ENCODE results near the gene SH2B3.
"Not testable (repeated sequence)": the region's sequence is repeated elsewhere in the genome, so short reads cannot be mapped to it uniquely, and the experiment has no call there.

SH2B3 gene

GRCh38 chr12:111394480-111394879 is 11.2 kb upstream of the SH2B3 start:
- Histone ChIP-seq H3K9me2 (replicated peaks; ENCODE audit: control insufficient read depth, low read length) (no peaks in the 10 kb centered on the region), H3K9me3 (ENCODE audit: control insufficient read depth, insufficient read depth, low read length) (no peaks in the 10 kb centered on the region), H3K79me2 (ENCODE audit: control insufficient read depth, low read length) (no peaks in the 10 kb centered on the region), H3K36me3 (ENCODE audit: control insufficient read depth, low read length) (no peaks in the 10 kb centered on the region), H3K27ac (ENCODE audit: low read depth, low read length) (no peak overlapping the region), H4K20me1 (ENCODE audit: control insufficient read depth, insufficient read depth, low read depth, low read length) (no peaks in the 10 kb centered on the region), H3K4me3 (ENCODE audit: low read length) (no peak overlapping the region), H3K27me3 (ENCODE audit: control insufficient read depth, low read length) (no peaks in the 10 kb centered on the region), H3K4me2 (ENCODE audit: low read length) (no peak overlapping the region), H3K4me1 (ENCODE audit: control insufficient read depth, low read length) (peaks cover 12% of the 10 kb centered on the region), H3F3A (ENCODE audit: control insufficient read depth, insufficient read depth) (peaks cover 2% of the 10 kb centered on the region)
- TF ChIP-seq CTCF (IDR thresholded peaks at IDR 0.05; ENCODE audit: low read depth, low read length, poor library complexity, severe bottlenecking) (no peak), EZH2phosphoT487 (IDR thresholded peaks at IDR 0.05; ENCODE audit: borderline replicate concordance, low read length) (no peak)

GRCh38 chr12:111395336-111396187 is 10.2 kb upstream of the SH2B3 start:
- H3K9me2 ChIP-seq (replicated peaks; ENCODE audit: control insufficient read depth, low read length) = no peaks in the 10 kb centered on the region
- H3K36me3 ChIP-seq (ENCODE audit: control insufficient read depth, low read length) = no peaks in the 10 kb centered on the region
- H4K20me1 ChIP-seq (ENCODE audit: control insufficient read depth, insufficient read depth, low read depth, low read length) = no peaks in the 10 kb centered on the region
- H3K27ac ChIP-seq (ENCODE audit: low read depth, low read length) = no peak overlapping the region
- no peaks in the 10 kb centered on the region for H3K79me2 ChIP-seq (ENCODE audit: control insufficient read depth, low read length)
- H3K27me3 ChIP-seq (ENCODE audit: control insufficient read depth, low read length) = no peaks in the 10 kb centered on the region
- no peak overlapping the region for H3K4me3 ChIP-seq (ENCODE audit: low read length)
- peaks cover 2% of the 10 kb centered on the region for H3F3A ChIP-seq (ENCODE audit: control insufficient read depth, insufficient read depth)
- TF ChIP-seq CTCF (IDR thresholded peaks at IDR 0.05; ENCODE audit: low read depth, low read length, poor library complexity, severe bottlenecking) (no peak), EZH2phosphoT487 (IDR thresholded peaks at IDR 0.05; ENCODE audit: borderline replicate concordance, low read length) (no peak)
- H3K4me1 ChIP-seq (ENCODE audit: control insufficient read depth, low read length) = peaks cover 21% of the 10 kb centered on the region
- H3K4me2 ChIP-seq (ENCODE audit: low read length) = no peak overlapping the region
- no peaks in the 10 kb centered on the region for H3K9me3 ChIP-seq (ENCODE audit: control insufficient read depth, insufficient read depth, low read length)

GRCh38 chr12:111396271-111396670 is 9.5 kb upstream of the SH2B3 start:
- not testable (repeated sequence) for H3K27ac ChIP-seq (ENCODE audit: low read depth, low read length); H4K20me1 ChIP-seq (ENCODE audit: control insufficient read depth, insufficient read depth, low read depth, low read length); H3K79me2 ChIP-seq (ENCODE audit: control insufficient read depth, low read length); H3K9me2 ChIP-seq (replicated peaks; ENCODE audit: control insufficient read depth, low read length); H3K27me3 ChIP-seq (ENCODE audit: control insufficient read depth, low read length); H3F3A ChIP-seq (ENCODE audit: control insufficient read depth, insufficient read depth); H3K36me3 ChIP-seq (ENCODE audit: control insufficient read depth, low read length); H3K9me3 ChIP-seq (ENCODE audit: control insufficient read depth, insufficient read depth, low read length); H3K4me3 ChIP-seq (ENCODE audit: low read length); H3K4me2 ChIP-seq (ENCODE audit: low read length)
- H3K4me1 ChIP-seq (ENCODE audit: control insufficient read depth, low read length) = peaks cover 21% of the 10 kb centered on the region

- Histone ChIP-seq H3K4me3 (ENCODE audit: low read length) (peak overlapping the region; percentile 62), H3K27ac (ENCODE audit: low read depth, low read length) (no peak overlapping the region)
These were observed 8.8 kb upstream of the SH2B3 start for GRCh38 chr12:111396726-111397445.

More at GRCh38 chr12:111396726-111397445, 8.8 kb upstream of the SH2B3 start:
- H4K20me1 ChIP-seq (ENCODE audit: control insufficient read depth, insufficient read depth, low read depth, low read length) = no peaks in the 10 kb centered on the region
- peaks cover 2% of the 10 kb centered on the region for H3F3A ChIP-seq (ENCODE audit: control insufficient read depth, insufficient read depth)
- no peak for TF ChIP-seq EZH2phosphoT487 (IDR thresholded peaks at IDR 0.05; ENCODE audit: borderline replicate concordance, low read length)
- peak; percentile 93 for TF ChIP-seq CTCF (IDR thresholded peaks at IDR 0.05; ENCODE audit: low read depth, low read length, poor library complexity, severe bottlenecking)
- no peaks in the 10 kb centered on the region for H3K36me3 ChIP-seq (ENCODE audit: control insufficient read depth, low read length)
- no peaks in the 10 kb centered on the region for H3K9me3 ChIP-seq (ENCODE audit: control insufficient read depth, insufficient read depth, low read length)
- no peaks in the 10 kb centered on the region for H3K27me3 ChIP-seq (ENCODE audit: control insufficient read depth, low read length)
- no peaks in the 10 kb centered on the region for H3K79me2 ChIP-seq (ENCODE audit: control insufficient read depth, low read length)
- H3K9me2 ChIP-seq (replicated peaks; ENCODE audit: control insufficient read depth, low read length) = no peaks in the 10 kb centered on the region
- peaks cover 21% of the 10 kb centered on the region for H3K4me1 ChIP-seq (ENCODE audit: control insufficient read depth, low read length)
- peak overlapping the region; percentile 69 for H3K4me2 ChIP-seq (ENCODE audit: low read length)

All from DOHH2 (cell line).